Gastroesophageal sphincter (tissue), 4 donors: ENCODE data around the gene ZNF516. TPM values are rescaled to one million over a fixed set of nuclear protein-coding genes. Genes with fewer than 3 reads are reported as not detected.

Source experiments
- ATAC-seq: fragments of 150-250 bp; one replicate; pipeline ENCODE4 v1.9.1; 2016; ENCODE audit warnings: mild to moderate bottlenecking, moderate library complexity
- H3K27ac ChIP-seq, 4 donors: fragments of 200-600 bp; sonication (generic) in 3 of 4; 1 replicate in 3 of 4; 2 replicates in 1 of 4; pipeline ENCODE4 v1.5.1; 2016 to 2019
- H3K27me3 ChIP-seq: fragments of 200-600 bp; sonication (generic); one replicate; pipeline ENCODE4 v1.5.1; 2019
- H3K36me3 ChIP-seq, 2 donors: fragments of 200-600 bp; sonication (generic); one replicate each; pipeline ENCODE4 v1.5.1; 2019; ENCODE audit warnings: control low read depth in 1 of 2
- H3K4me1 ChIP-seq, 3 donors: fragments of 200-600 bp; sonication (generic); 1 replicate in 2 of 3; 2 replicates in 1 of 3; pipeline ENCODE4 v1.5.1; 2016 to 2019; ENCODE audit warnings: control low read depth in 2 of 3
- H3K4me3 ChIP-seq, 2 donors: fragments of 200-600 bp; sonication (generic); one replicate each; pipeline ENCODE4 v1.5.1; 2019; ENCODE audit warnings: mild to moderate bottlenecking in 1 of 2, moderate library complexity in 1 of 2
- H3K9me3 ChIP-seq, 3 donors: fragments of 200-600 bp; sonication (generic); one replicate each; pipeline ENCODE4 v1.5.1; 2017 to 2019; ENCODE audit warnings: control low read depth in 2 of 3
- EP300 ChIP-seq: sonication (generic); formaldehyde crosslinking; IDR thresholded peaks from one replicate; pipeline ENCODE4 v1.6.1; 2017; ENCODE audit warnings: antibody characterized with exemption, mild to moderate bottlenecking
- POLR2A ChIP-seq, 2 donors: fragments of 450-650 bp; IDR thresholded peaks; one replicate each; pipeline ENCODE4 v1.6.1; 2017; ENCODE audit warnings: antibody characterized with exemption in 2 of 2, mild to moderate bottlenecking in 2 of 2, moderate library complexity in 1 of 2
- POLR2AphosphoS5 ChIP-seq: sonication (generic); formaldehyde crosslinking; IDR thresholded peaks from one replicate; pipeline ENCODE4 v1.6.1; 2017; ENCODE audit warnings: antibody characterized with exemption
- WGBS, 2 donors: methylation state at CpG; one replicate each; pipeline ENCODE4 v1.1.5; 2018; ENCODE audit warnings: low coverage in 1 of 2; 5-methylcytosine and 5-hydroxymethylcytosine counted together
- total RNA-seq, 4 donors: library from RNA; depleted of rRNA; stranded (reverse); fragments of >200 nt; gene quantifications; one replicate each; pipeline ENCODE4 v1.1.0, GENCODE V29; 2016
- TF ChIP-seq, protein P1 (sequence below), 4 experiments: fragments of 200-600 bp in 2 of 4; fragments of 450-650 bp in 2 of 4; sonication (generic) in 1 of 4; IDR thresholded peaks; one replicate each; pipeline ENCODE4 v1.5.1; 2017 to 2019; ENCODE audit warnings: antibody characterized with exemption in 4 of 4, mild to moderate bottlenecking in 2 of 4, moderate library complexity in 2 of 4

ZNF516 gene
- total RNA-seq, 4 donors from 2014 or later = 17.8 to 43.8 (median 29.9) TPM

DNA sequence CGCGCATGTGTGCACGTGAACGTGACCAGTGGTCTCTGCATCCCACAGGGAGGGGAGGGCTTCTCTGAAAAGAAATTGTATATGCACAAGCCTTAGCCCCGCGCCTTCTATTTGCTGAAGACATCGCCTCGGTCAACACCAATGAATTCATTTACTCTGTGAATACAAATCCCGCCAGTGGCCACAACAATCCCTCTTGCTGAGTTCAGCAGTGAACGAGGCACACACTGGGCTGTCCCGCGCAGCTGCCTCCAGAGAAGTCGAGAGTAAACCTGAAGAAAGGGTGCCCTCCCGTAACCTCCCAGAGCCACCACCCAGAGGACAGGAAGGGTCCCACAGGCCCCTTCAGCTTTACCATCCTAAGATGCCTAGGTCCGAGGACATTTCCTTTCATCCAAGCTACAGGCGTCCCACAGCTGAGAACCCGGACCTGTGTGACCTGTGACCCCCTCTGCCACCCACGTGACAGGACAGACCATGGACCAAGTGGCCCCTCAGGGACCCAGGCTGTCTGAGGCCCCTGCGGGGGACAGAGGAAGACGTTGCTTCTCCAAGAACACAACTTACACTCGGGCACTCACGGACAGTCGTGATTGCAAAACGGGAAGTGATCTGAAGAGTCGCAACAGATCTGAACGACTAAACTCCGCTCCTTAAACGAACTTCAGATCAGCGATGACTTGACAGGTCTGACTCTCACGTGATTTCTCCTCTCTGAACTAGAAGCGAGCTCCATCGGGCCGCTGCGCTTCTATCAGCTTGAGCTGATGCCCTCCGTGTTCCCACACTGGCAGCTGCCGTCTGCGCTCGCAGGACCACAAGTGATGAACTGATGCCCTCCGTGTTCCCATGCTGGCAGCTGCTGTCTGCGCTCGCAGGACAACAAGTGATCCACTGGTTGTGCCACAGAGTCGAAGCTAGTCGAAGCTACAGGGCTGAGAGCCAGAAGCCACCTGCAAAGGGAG is 92.7 kb downstream of the ZNF516 start:
- Histone ChIP-seq H3K9me3 (no peaks in the 10 kb centered on the region), H3K36me3 (peaks cover 0 to 16% of the 10 kb centered on the region in 2 donors), H3K4me3 (no peak overlapping the region), H3K27me3 (no peaks in the 10 kb centered on the region), H3K27ac (no peak overlapping the region), H3K4me1 (peaks cover 0 to 61% (median 0%) of the 10 kb centered on the region in 3 donors)
- TF ChIP-seq, protein P1, sequence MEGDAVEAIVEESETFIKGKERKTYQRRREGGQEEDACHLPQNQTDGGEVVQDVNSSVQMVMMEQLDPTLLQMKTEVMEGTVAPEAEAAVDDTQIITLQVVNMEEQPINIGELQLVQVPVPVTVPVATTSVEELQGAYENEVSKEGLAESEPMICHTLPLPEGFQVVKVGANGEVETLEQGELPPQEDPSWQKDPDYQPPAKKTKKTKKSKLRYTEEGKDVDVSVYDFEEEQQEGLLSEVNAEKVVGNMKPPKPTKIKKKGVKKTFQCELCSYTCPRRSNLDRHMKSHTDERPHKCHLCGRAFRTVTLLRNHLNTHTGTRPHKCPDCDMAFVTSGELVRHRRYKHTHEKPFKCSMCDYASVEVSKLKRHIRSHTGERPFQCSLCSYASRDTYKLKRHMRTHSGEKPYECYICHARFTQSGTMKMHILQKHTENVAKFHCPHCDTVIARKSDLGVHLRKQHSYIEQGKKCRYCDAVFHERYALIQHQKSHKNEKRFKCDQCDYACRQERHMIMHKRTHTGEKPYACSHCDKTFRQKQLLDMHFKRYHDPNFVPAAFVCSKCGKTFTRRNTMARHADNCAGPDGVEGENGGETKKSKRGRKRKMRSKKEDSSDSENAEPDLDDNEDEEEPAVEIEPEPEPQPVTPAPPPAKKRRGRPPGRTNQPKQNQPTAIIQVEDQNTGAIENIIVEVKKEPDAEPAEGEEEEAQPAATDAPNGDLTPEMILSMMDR (IDR thresholded peaks at IDR 0.05) = no peak
- no peak for TF ChIP-seq POLR2A (IDR thresholded peaks at IDR 0.05)
- TF ChIP-seq POLR2AphosphoS5 = no peak
- TF ChIP-seq EP300 = no peak
- WGBS, 2 donors = 90 to 91% methylated on average over 5 to 9 of the region's 43 CpGs
- no peak for ATAC-seq

DNA sequence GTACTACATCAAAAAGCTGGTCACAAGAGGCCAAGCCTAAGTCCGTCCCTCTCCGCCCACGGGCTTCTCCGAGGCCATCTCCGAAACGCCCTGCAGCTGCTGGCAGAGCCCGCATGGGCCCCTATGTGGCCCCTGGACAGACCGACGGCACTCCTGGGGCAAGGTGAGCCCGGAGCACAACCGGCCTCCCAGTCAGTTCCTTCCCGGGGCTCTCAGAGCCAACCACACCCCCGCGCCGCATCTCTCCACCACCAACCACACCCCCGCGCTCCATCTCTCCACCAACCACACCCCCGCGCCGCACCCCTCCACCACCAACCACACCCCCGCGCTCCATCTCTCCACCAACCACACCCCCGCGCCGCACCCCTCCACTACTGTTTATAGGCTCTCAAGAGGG is 93.5 kb downstream of the ZNF516 start:
- H3K4me1 ChIP-seq = peaks cover 0 to 53% (median 0%) of the 10 kb centered on the region in 3 donors

DNA sequence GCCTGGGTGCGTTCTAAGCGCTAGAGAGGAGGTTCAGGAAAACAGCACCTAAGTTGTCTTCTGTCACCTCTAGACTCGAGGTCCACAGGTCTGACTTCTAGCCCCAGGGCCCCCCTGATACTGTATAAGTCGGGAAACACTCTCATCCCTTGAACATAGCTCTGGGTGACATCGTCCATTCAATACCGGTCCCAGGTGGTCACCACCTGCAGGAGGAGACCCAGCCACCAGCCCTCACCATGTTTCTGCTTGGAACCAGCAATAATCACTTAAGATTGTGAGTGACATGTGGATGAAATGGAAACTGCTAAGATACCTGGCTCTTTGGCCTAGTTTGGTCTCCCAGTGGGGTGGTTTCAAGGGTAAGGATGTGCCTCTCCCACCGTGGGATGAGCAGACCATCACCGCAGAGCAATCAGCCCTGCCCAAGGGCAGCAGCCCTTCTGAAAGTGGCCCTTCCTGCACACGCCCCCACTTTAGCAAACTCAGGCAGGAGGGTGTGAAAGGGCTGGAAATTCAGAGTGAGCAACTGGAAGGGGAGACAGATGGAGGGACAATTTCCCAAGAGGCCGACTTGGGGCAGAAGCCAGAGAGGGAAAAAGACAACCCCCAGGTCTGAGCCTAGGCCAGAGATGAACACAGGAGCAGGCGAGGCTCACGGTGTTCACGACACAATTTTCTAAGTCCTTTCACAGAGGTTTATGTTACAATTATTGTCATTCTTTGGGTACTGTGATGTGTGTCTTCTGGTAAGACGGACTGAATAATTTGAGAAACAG is 95.2 kb downstream of the ZNF516 start:
- Histone ChIP-seq H3K36me3 (peaks cover 0 to 14% of the 10 kb centered on the region in 2 donors), H3K27ac (no peak overlapping the region), H3K4me3 (no peak overlapping the region), H3K4me1 (peaks cover 0 to 43% (median 0%) of the 10 kb centered on the region in 3 donors), H3K9me3 (no peaks in the 10 kb centered on the region), H3K27me3 (no peaks in the 10 kb centered on the region)
- TF ChIP-seq POLR2A (IDR thresholded peaks at IDR 0.05) = no peak
- TF ChIP-seq EP300 = no peak
- TF ChIP-seq, protein P1 (IDR thresholded peaks at IDR 0.05) = no peak
- no peak for TF ChIP-seq POLR2AphosphoS5
- 87 to 90% methylated on average over 5 to 9 of the region's 14 CpGs for WGBS, 2 donors
- ATAC-seq = no peak

More for the DNA sequence above, 93.5 kb downstream of the ZNF516 start:
- H3K4me3 ChIP-seq = no peak overlapping the region
- no peak overlapping the region for H3K27ac ChIP-seq
- H3K36me3 ChIP-seq = peaks cover 0 to 16% of the 10 kb centered on the region in 2 donors
- ATAC-seq = peak; percentile 41
- no peaks in the 10 kb centered on the region for H3K9me3 ChIP-seq
- 84 to 91% methylated on average over 5 to 10 of the region's 25 CpGs for WGBS, 2 donors
- TF ChIP-seq, protein P1 (IDR thresholded peaks at IDR 0.05) = no peak
- TF ChIP-seq POLR2A (IDR thresholded peaks at IDR 0.05) = no peak
- no peak for TF ChIP-seq POLR2AphosphoS5
- no peak for TF ChIP-seq EP300
- H3K27me3 ChIP-seq = no peaks in the 10 kb centered on the region

DNA sequence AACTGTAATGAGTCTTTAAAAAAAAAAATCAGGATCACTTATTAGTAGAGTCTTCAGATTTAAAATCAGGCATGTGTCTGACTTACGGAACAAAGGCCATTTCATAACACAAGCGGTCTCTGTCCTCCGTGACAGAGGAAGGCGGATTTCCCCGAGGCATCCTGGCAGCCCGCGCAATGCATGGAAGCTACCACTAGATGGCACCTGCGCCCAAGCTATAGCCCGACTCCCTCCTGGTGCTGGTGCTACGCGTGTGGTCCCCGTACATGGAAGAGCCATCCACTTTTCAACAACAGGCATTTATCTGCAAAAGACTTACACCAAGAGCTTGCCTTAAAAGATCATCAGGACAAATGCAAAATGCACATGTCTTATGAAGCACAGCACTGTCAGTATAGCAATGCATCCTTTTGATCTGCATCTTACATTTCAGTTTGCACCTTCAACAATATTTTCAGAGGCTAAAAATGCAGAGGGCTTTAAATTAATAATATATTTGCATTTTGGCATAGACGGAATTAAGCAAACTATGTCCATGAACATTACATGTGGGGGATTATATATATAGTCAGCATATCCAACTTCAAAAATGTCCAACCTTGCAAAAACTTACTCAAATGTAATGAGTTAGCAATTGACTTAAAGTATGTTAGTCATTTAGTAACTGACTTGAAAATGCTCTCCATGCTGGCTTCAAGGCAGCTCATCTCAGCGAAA is 96.0 kb downstream of the ZNF516 start:
- TF ChIP-seq EP300 (no peak), POLR2AphosphoS5 (peak; percentile 36), POLR2A (IDR thresholded peaks at IDR 0.05) (no peak)
- TF ChIP-seq, protein P1 (IDR thresholded peaks at IDR 0.05) = peak; percentile 94 to 97 (median 96)
- Histone ChIP-seq H3K9me3 (no peaks in the 10 kb centered on the region), H3K27me3 (no peaks in the 10 kb centered on the region), H3K4me3 (no peak overlapping the region), H3K36me3 (peaks cover 0 to 13% of the 10 kb centered on the region in 2 donors), H3K4me1 (peaks cover 0 to 43% (median 0%) of the 10 kb centered on the region in 3 donors), H3K27ac (no peak overlapping the region)
- peak; percentile 88 for ATAC-seq
- 9 to 12% methylated on average over 14 of the region's 14 CpGs for WGBS, 2 donors
